Right ventricle myocardium inferior (tissue), 1 donor: ENCODE results near the gene ZNF618. TPM values are rescaled to one million over a fixed set of nuclear protein-coding genes. Genes with fewer than 3 reads are reported as not detected.

Source experiments
- ATAC-seq: fragments of 200-7000 bp; cut with Tn5 transposase; one replicate; pipeline ENCODE4 v1.9.1; 2020; ENCODE audit warnings: mild to moderate bottlenecking, moderate library complexity
- DNase-seq: peaks from one replicate; pipeline ENCODE4 v3.0.0; 2021; ENCODE audit errors: missing footprints
- intact Hi-C: fragments of 100-400 bp; cut with DNase I; formaldehyde crosslinking; loops from one replicate; pipeline ENCODE4 v1.11.0; 2022
- total RNA-seq: library from RNA; stranded (reverse); fragmentation: NEBNext Ultra II Directional; extraction: Animal tissue kit (Norgen Biotek cat#: 25700); gene quantifications from one replicate; pipeline ENCODE4 v1.2.1, GENCODE V29; 2021
- donor health status: DM: no; HTN: yes; CAD: no; lungs with severe emphysema.

The ZNF618 gene
- total RNA-seq, 1 donor from 2014 or later = 1.6 TPM

- ATAC-seq (no peak), DNase-seq (no peak)
- intact Hi-C loops = no loop called here
Observed at GRCh38 chr9:114003351-114003750, 127.2 kb downstream of the ZNF618 start.

- intact Hi-C loops = no loop called here
- ATAC-seq (no peak), DNase-seq (no peak)
Observed at GRCh38 chr9:114003758-114004157, 127.6 kb downstream of the ZNF618 start.

DNA sequence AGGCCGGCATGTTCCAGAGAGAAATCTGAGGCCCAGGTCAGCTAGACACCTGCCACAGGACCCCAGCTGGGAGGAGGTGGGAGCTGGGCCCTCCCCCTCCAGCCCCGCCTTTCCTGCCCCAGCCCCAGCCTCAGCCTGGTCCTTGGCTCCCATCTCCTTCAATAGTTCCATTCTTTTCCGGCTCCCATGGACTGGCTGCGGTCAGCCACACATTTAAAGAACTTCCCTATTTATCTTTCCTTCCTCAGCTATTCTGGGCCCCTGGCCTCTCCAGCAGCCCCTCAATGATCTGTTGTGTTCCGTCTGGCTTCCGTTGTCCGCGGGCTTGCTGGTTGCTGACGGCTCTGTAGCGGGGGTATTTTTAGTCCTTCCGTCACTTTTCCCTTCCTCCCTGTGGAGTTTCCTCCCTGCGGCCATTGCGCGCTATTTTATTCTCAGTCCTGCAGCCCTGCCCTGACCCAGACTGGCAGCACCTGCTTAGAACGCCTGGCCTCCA, 128.2 kb downstream of the ZNF618 start:
- peak; percentile 81 for ATAC-seq
- no peak for DNase-seq
- intact Hi-C loops = no loop called here

DNA sequence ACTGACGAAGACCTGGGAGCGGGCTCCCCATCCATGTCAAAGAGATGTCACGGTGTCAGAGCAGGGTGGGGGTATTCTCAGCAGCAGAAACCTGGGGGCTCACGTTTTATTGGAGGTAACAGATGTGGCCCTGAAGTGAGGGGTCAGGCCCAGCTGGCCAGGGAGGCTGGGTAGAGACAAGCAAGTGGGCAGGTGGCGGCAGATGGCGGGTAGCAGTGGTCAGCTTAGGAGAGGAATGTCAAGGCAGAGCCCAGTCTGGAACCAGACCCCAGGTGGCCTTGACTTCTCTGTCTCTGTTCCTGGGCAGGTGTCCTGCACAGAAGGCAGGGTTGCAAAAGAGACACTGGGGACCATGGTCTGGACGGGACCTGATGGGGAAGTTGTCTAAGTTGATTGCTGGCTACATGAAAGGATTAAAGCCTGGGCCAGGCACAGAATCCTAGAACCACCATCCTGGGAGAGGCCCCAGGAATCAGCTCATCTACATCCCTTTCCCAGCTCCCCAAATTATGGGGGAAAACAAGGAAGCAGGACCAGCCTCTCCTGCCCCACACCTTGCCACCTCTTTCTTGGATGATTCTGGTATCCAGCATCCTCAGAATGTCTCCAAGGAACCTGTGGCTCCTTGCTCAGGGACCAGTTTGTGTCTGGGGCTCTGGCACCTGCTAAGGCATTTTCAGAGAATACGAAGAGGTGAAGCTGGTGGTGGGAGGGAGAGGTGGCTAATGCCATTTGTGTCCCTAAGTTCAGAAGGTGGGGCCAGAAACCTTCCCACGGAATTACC, 129.5 kb downstream of the ZNF618 start:
- intact Hi-C loops = no loop called here
- DNase-seq = no peak
- no peak for ATAC-seq

- no peak for ATAC-seq
- DNase-seq = no peak
- intact Hi-C loops = no loop called here
Observed at GRCh38 chr9:114006155-114006550, 130.0 kb downstream of the ZNF618 start.

- intact Hi-C loops = no loop called here
- ATAC-seq = no peak
- DNase-seq = no peak
Observed at GRCh38 chr9:114006931-114007691, 131.0 kb downstream of the ZNF618 start.

GRCh38 chr9:114007991-114008666, 132.0 kb downstream of the ZNF618 start:
- DNase-seq = no peak
- intact Hi-C loops = no loop called here
- ATAC-seq = no peak

GRCh38 chr9:114008667-114009410, 132.7 kb downstream of the ZNF618 start:
- ATAC-seq (no peak), DNase-seq (no peak)
- intact Hi-C loops = no loop called here

DNA sequence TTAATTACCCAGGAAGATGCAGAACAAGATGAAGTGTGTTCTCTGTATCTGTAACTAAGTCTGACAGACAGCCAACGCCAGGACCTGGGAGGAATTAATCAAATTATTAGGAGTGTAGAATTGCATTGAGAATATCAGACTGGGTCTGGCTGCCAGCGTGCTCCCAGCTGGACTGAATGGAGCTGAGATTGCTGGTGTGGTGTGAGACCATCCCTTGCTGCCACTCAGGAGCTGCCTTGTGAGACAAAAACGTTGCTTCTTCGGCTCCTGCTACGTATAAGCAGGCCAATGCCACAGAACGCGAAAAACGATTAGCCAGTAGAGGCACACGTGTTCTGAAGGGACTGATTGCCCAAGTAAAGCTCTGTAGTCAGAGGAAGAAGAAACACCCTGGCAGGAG, 135.2 kb downstream of the ZNF618 start:
- intact Hi-C loops = no loop called here
- no peak for ATAC-seq
- DNase-seq = no peak

- no peak for DNase-seq
- intact Hi-C loops = no loop called here
- no peak for ATAC-seq
Observed at GRCh38 chr9:114012126-114012525, 136.0 kb downstream of the ZNF618 start.

GRCh38 chr9:114014044-114014443, 137.9 kb downstream of the ZNF618 start:
- intact Hi-C loops = no loop called here
- ATAC-seq (no peak), DNase-seq (no peak)

DNA sequence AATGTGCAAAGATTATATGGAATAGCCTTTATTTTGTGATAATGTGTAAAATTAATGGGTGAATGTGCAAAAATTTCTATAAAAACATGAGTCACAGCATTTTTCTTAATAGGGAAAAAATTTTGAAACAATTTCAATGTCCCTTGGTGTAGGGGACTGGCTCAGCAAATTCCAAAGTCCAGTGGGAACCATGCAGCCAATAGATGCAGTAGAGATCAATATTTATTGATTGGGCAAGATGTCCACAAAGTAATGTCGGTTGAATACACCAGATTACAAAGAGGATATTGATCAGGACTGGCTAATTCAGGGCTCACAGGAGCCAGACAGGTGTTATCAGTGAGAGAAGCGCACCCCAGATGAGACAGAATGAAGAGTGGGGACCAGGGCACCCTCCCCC, 139.5 kb downstream of the ZNF618 start:
- ATAC-seq (no peak), DNase-seq (no peak)
- intact Hi-C loops = no loop called here

- intact Hi-C loops = no loop called here
- no peak for ATAC-seq
Observed at GRCh38 chr9:114016101-114016500, 140.0 kb downstream of the ZNF618 start.

GRCh38 chr9:114016629-114017423, 140.7 kb downstream of the ZNF618 start:
- ATAC-seq (no peak), DNase-seq (no peak)
- intact Hi-C loops = no loop called here

More at GRCh38 chr9:114016101-114016500, 140.0 kb downstream of the ZNF618 start:
- DNase-seq = no peak

GRCh38 chr9:114017741-114018715, 141.9 kb downstream of the ZNF618 start:
- no peak for ATAC-seq
- DNase-seq = no peak
- intact Hi-C loops = no loop called here

- ATAC-seq = no peak
- intact Hi-C loops = no loop called here
- no peak for DNase-seq
Observed at GRCh38 chr9:114021578-114021977, 145.5 kb downstream of the ZNF618 start.

DNA sequence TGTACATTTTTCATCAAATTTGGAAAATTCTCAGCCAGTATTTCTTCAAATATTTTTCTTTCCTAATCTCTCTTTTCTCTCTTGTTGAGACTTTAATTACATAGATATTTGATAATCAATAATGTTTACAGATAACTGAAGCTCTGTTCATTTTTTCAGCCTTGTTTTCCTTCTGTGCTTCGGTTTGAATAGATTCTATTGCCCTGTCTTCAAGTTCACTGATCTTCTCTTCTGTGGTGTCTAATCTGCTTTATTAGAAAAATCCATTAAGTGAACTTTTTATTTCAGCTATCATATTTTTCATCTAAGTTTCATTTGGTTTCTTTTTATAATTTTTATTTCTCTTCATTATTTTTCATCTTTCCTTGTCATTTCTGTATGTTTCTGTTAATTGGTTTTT, 147.9 kb downstream of the ZNF618 start:
- DNase-seq (no peak), ATAC-seq (no peak)
- intact Hi-C loops = no loop called here
